WTC11 (cell line): ENCODE results near the gene SYT9. TPM values are rescaled to one million over a fixed set of nuclear protein-coding genes. Genes with fewer than 3 reads are reported as not detected.

Experiments
- ATAC-seq: fragments of 200-7000 bp; cut with Tn5 transposase; 2 replicates; pipeline ENCODE4 v1.10.0; 2021; ENCODE audit warnings: mild to moderate bottlenecking, moderate library complexity
- CTCF ChIA-PET: fragments of 300-600 bp; sonication (Branson Sonifier 250); formaldehyde crosslinking; loops from one replicate; lab custom pipeline; 2021; ENCODE audit warnings: antibody characterized with exemption; lab: Charles Lee
- POLR2A ChIA-PET: fragments of 350-600 bp; sonication (Branson Sonifier 250); formaldehyde crosslinking; loops from one replicate; lab custom pipeline; 2021; ENCODE audit warnings: antibody characterized with exemption; lab: Charles Lee
- DNase-seq: peaks from one replicate; pipeline ENCODE4 v3.0.0; 2021; ENCODE audit warnings: low spot score
- H3K27ac Mint-ChIP-seq: 2 replicates; pipeline ENCODE4 v1.8.0; 2021; ENCODE audit warnings: mixed read lengths
- H3K27me3 Mint-ChIP-seq: 2 replicates; pipeline ENCODE4 v1.8.0; 2021; ENCODE audit warnings: low read depth, mild to moderate bottlenecking, moderate library complexity, mixed read lengths
- H3K36me3 Mint-ChIP-seq: 2 replicates; pipeline ENCODE4 v1.8.0; 2021; ENCODE audit warnings: mixed read lengths
- H3K4me1 Mint-ChIP-seq: 2 replicates; pipeline ENCODE4 v1.8.0; 2022; ENCODE audit warnings: mixed read lengths
- H3K4me3 Mint-ChIP-seq: 2 replicates; pipeline ENCODE4 v1.8.0; 2021; ENCODE audit warnings: mild to moderate bottlenecking, moderate library complexity, mixed read lengths
- H3K9me3 Mint-ChIP-seq: 2 replicates; pipeline ENCODE4 v1.8.0; 2021; ENCODE audit warnings: mixed read lengths
- ARID4B ChIP-seq: sonication (generic); formaldehyde crosslinking; IDR thresholded peaks from 2 replicates; pipeline ENCODE4 v1.8.0; 2023; ENCODE audit warnings: missing genetic modification reagents, mild to moderate bottlenecking, borderline replicate concordance
- E2F4 ChIP-seq: sonication (generic); formaldehyde crosslinking; IDR thresholded peaks from 2 replicates; pipeline ENCODE4 v1.8.1; 2022; ENCODE audit warnings: low read depth, mild to moderate bottlenecking, moderate library complexity, missing genetic modification reagents, borderline replicate concordance
- ELF4 ChIP-seq: sonication (generic); formaldehyde crosslinking; IDR thresholded peaks from 2 replicates; pipeline ENCODE4 v1.8.1; 2022; ENCODE audit warnings: low read depth, mild to moderate bottlenecking, moderate library complexity, missing genetic modification reagents
- FOXP4 ChIP-seq: sonication (generic); formaldehyde crosslinking; IDR thresholded peaks from 2 replicates; pipeline ENCODE4 v1.8.0; 2022; ENCODE audit warnings: mild to moderate bottlenecking, missing genetic modification reagents
- GABPB1 ChIP-seq: sonication (generic); formaldehyde crosslinking; IDR thresholded peaks from 2 replicates; pipeline ENCODE4 v1.8.1; 2023; ENCODE audit warnings: mild to moderate bottlenecking, missing genetic modification reagents
- JAZF1 ChIP-seq: fragments of 250-450 bp; sonication (Bioruptor Pico); IDR thresholded peaks from 2 replicates; pipeline ENCODE4 v1.9.0; 2021; ENCODE audit warnings: moderate library complexity, mild to moderate bottlenecking, inconsistent platforms
- MAX ChIP-seq: sonication (generic); formaldehyde crosslinking; IDR thresholded peaks from 2 replicates; pipeline ENCODE4 v1.8.0; 2022; ENCODE audit warnings: mild to moderate bottlenecking, missing genetic modification reagents
- NFATC4 ChIP-seq: fragments of 250-450 bp; sonication (Bioruptor Pico); IDR thresholded peaks from 2 replicates; pipeline ENCODE4 v1.9.0; 2021; ENCODE audit warnings: mild to moderate bottlenecking
- SOX15 ChIP-seq: fragments of 250-450 bp; sonication (Bioruptor Pico); IDR thresholded peaks from 2 replicates; pipeline ENCODE4 v1.9.0; 2021; ENCODE audit warnings: mild to moderate bottlenecking
- SP1 ChIP-seq: sonication (generic); formaldehyde crosslinking; conservative IDR thresholded peaks from 2 replicates; pipeline ENCODE4 v1.8.1; 2022; ENCODE audit warnings: missing genetic modification reagents
- ZMAT4 ChIP-seq: fragments of 250-450 bp; sonication (Bioruptor Pico); IDR thresholded peaks from 2 replicates; pipeline ENCODE4 v1.9.0; 2021; ENCODE audit warnings: mild to moderate bottlenecking
- ZNF281 ChIP-seq: sonication (generic); formaldehyde crosslinking; IDR thresholded peaks from 2 replicates; pipeline ENCODE4 v1.8.0; 2023; ENCODE audit warnings: mild to moderate bottlenecking, missing genetic modification reagents
- ZNF423 ChIP-seq: fragments of 250-450 bp; sonication (Bioruptor Pico); IDR thresholded peaks from 2 replicates; pipeline ENCODE4 v2.1.2; 2022; ENCODE audit warnings: mild to moderate bottlenecking, moderate library complexity
- ZNF671 ChIP-seq: fragments of 250-450 bp; sonication (Bioruptor Pico); IDR thresholded peaks from 2 replicates; pipeline ENCODE4 v1.8.0; 2021; ENCODE audit warnings: mild to moderate bottlenecking
- total RNA-seq: library from RNA; stranded (reverse); gene quantifications from 3 replicates; pipeline ENCODE4 v1.2.3, GENCODE V29; 2021

Gene SYT9
- total RNA-seq, 1 experiment from 2014 or later, result 1.3 TPM

GRCh38 chr11:7384691-7385090 lies 133.0 kb downstream of the SYT9 start (continued):
- TF ChIP-seq E2F4 (no peak), ZNF423 (no peak), NFATC4 (CRISPR knock-in tag) (no peak)

- POLR2A ChIA-PET, result no interaction called here
Measured at GRCh38 chr11:7385532-7385931, 133.8 kb downstream of the SYT9 start.

GRCh38 chr11:7413961-7414915 lies 162.5 kb downstream of the SYT9 start:
- Mint-ChIP-seq H3K27ac (no peak overlapping the region), H3K9me3 (no peaks in the 10 kb centered on the region; the same call in 1 of the 2 replicates), H3K4me3 (no peak overlapping the region), H3K36me3 (no peaks in the 10 kb centered on the region), H3K27me3 (no peaks in the 10 kb centered on the region), H3K4me1 (peaks cover 39% of the 10 kb centered on the region)
- no peak for DNase-seq
- CTCF ChIA-PET, result interaction anchor here (0.9 to 3.5 kb wide), 8 partner anchors 18 to 243 kb away, joined by 3 to 24 read pairs (median 4); no protein-coding TSS in a partner anchor
- peak; percentile 64 for ATAC-seq
- TF ChIP-seq ZNF671 (CRISPR knock-in tag) (no peak), ZNF281 (CRISPR knock-in tag) (no peak), GABPB1 (peak; percentile 54; the same call in 1 of the 2 replicates), SP1 (CRISPR knock-in tag) (no peak)
- POLR2A ChIA-PET, result no interaction called here

More at GRCh38 chr11:7385532-7385931, 133.8 kb downstream of the SYT9 start:
- ATAC-seq (no peak), DNase-seq (no peak)
- no peak overlapping the region for H3K4me3 Mint-ChIP-seq
- no peaks in the 10 kb centered on the region for H3K27me3 Mint-ChIP-seq
- H3K27ac Mint-ChIP-seq, result no peak overlapping the region
- no peaks in the 10 kb centered on the region for H3K4me1 Mint-ChIP-seq
- TF ChIP-seq ZMAT4 (CRISPR knock-in tag) (no peak), SP1 (CRISPR knock-in tag) (no peak), FOXP4 (CRISPR knock-in tag) (no peak)
- H3K9me3 Mint-ChIP-seq, result peaks cover 4% of the 10 kb centered on the region; the same call in 1 of the 2 replicates
- no peaks in the 10 kb centered on the region for H3K36me3 Mint-ChIP-seq
- CTCF ChIA-PET, result no interaction called here

- no peaks in the 10 kb centered on the region for H3K27me3 Mint-ChIP-seq
- ChIA-PET POLR2A (no interaction called here), CTCF (interaction anchor here (0.9 to 3.5 kb wide), 6 partner anchors 21 to 242 kb away, joined by 3 to 24 read pairs (median 6); no protein-coding TSS in a partner anchor)
- DNase-seq, result no peak
- H3K9me3 Mint-ChIP-seq, result no peaks in the 10 kb centered on the region; the same call in 1 of the 2 replicates
- H3K4me1 Mint-ChIP-seq, result peaks cover 39% of the 10 kb centered on the region
- peak; percentile 60 for ATAC-seq
- H3K4me3 Mint-ChIP-seq, result no peak overlapping the region
- H3K27ac Mint-ChIP-seq, result peak overlapping the region; percentile 22; the same call in 1 of the 2 replicates
- no peaks in the 10 kb centered on the region for H3K36me3 Mint-ChIP-seq
- TF ChIP-seq JAZF1 (CRISPR knock-in tag) (no peak), ARID4B (CRISPR knock-in tag) (no peak), ELF4 (CRISPR knock-in tag) (no peak), SOX15 (CRISPR knock-in tag) (no peak), MAX (no peak)
Measured at GRCh38 chr11:7414973-7415817, 163.5 kb downstream of the SYT9 start.
